ENCODE measurements around the gene CD207. TPM values are rescaled to one million over a fixed set of nuclear protein-coding genes. Genes with fewer than 3 reads are reported as not detected.

CD207 gene
- total and polyA plus RNA-seq, 2 experiments from 2014 or later = not detected

- Histone ChIP-seq H3F3A (replicated peaks; ENCODE audit: low read depth) (no peaks in the 10 kb centered on the region), H3K36me3 (ENCODE audit: insufficient read depth) (no peaks in the 10 kb centered on the region), H3K27me3 (ENCODE audit: insufficient read depth) (no peaks in the 10 kb centered on the region), H3K4me1 (ENCODE audit: insufficient read depth) (no peaks in the 10 kb centered on the region), H3K79me2 (replicated peaks; ENCODE audit: insufficient read depth) (no peaks in the 10 kb centered on the region), H3K4me2 (0 out of 2 replicates have a peak overlapping the region, but pooled peaks have one; percentile 14), H3K4me3 (no peak overlapping the region), H3K27ac (ENCODE audit: low read depth) (no peak overlapping the region), H2AFZ (peak overlapping the region; percentile 52; the same call in 1 of the 2 replicates), H3K9me2 (ENCODE audit: insufficient read depth) (no peaks in the 10 kb centered on the region), H4K20me1 (replicated peaks; ENCODE audit: insufficient read depth) (no peaks in the 10 kb centered on the region)
- peaks cover 18% of the 10 kb centered on the region for H3K27me3 Mint-ChIP-seq (ENCODE audit: insufficient read depth, low read depth, poor library complexity)
- TF ChIP-seq POLR2AphosphoS5 (IDR thresholded peaks at IDR 0.05; ENCODE audit: low read depth) = no peak
- TF ChIP-seq, protein P1, sequence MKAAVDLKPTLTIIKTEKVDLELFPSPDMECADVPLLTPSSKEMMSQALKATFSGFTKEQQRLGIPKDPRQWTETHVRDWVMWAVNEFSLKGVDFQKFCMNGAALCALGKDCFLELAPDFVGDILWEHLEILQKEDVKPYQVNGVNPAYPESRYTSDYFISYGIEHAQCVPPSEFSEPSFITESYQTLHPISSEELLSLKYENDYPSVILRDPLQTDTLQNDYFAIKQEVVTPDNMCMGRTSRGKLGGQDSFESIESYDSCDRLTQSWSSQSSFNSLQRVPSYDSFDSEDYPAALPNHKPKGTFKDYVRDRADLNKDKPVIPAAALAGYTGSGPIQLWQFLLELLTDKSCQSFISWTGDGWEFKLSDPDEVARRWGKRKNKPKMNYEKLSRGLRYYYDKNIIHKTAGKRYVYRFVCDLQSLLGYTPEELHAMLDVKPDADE (IDR thresholded peaks at IDR 0.05) = no peak
- no peak for TF ChIP-seq NANOG (IDR thresholded peaks at IDR 0.05; ENCODE audit: borderline replicate concordance)
- no peak for TF ChIP-seq EZH2 (IDR thresholded peaks at IDR 0.05; ENCODE audit: low read depth, unreplicated experiment)
- TF ChIP-seq CREB1 (CRISPR knock-in tag; IDR thresholded peaks at IDR 0.05; ENCODE audit: low read depth) = no peak
- no peak for TF ChIP-seq EZH2phosphoT487 (IDR thresholded peaks at IDR 0.05; ENCODE audit: unreplicated experiment)
- TF ChIP-seq, protein P2, sequence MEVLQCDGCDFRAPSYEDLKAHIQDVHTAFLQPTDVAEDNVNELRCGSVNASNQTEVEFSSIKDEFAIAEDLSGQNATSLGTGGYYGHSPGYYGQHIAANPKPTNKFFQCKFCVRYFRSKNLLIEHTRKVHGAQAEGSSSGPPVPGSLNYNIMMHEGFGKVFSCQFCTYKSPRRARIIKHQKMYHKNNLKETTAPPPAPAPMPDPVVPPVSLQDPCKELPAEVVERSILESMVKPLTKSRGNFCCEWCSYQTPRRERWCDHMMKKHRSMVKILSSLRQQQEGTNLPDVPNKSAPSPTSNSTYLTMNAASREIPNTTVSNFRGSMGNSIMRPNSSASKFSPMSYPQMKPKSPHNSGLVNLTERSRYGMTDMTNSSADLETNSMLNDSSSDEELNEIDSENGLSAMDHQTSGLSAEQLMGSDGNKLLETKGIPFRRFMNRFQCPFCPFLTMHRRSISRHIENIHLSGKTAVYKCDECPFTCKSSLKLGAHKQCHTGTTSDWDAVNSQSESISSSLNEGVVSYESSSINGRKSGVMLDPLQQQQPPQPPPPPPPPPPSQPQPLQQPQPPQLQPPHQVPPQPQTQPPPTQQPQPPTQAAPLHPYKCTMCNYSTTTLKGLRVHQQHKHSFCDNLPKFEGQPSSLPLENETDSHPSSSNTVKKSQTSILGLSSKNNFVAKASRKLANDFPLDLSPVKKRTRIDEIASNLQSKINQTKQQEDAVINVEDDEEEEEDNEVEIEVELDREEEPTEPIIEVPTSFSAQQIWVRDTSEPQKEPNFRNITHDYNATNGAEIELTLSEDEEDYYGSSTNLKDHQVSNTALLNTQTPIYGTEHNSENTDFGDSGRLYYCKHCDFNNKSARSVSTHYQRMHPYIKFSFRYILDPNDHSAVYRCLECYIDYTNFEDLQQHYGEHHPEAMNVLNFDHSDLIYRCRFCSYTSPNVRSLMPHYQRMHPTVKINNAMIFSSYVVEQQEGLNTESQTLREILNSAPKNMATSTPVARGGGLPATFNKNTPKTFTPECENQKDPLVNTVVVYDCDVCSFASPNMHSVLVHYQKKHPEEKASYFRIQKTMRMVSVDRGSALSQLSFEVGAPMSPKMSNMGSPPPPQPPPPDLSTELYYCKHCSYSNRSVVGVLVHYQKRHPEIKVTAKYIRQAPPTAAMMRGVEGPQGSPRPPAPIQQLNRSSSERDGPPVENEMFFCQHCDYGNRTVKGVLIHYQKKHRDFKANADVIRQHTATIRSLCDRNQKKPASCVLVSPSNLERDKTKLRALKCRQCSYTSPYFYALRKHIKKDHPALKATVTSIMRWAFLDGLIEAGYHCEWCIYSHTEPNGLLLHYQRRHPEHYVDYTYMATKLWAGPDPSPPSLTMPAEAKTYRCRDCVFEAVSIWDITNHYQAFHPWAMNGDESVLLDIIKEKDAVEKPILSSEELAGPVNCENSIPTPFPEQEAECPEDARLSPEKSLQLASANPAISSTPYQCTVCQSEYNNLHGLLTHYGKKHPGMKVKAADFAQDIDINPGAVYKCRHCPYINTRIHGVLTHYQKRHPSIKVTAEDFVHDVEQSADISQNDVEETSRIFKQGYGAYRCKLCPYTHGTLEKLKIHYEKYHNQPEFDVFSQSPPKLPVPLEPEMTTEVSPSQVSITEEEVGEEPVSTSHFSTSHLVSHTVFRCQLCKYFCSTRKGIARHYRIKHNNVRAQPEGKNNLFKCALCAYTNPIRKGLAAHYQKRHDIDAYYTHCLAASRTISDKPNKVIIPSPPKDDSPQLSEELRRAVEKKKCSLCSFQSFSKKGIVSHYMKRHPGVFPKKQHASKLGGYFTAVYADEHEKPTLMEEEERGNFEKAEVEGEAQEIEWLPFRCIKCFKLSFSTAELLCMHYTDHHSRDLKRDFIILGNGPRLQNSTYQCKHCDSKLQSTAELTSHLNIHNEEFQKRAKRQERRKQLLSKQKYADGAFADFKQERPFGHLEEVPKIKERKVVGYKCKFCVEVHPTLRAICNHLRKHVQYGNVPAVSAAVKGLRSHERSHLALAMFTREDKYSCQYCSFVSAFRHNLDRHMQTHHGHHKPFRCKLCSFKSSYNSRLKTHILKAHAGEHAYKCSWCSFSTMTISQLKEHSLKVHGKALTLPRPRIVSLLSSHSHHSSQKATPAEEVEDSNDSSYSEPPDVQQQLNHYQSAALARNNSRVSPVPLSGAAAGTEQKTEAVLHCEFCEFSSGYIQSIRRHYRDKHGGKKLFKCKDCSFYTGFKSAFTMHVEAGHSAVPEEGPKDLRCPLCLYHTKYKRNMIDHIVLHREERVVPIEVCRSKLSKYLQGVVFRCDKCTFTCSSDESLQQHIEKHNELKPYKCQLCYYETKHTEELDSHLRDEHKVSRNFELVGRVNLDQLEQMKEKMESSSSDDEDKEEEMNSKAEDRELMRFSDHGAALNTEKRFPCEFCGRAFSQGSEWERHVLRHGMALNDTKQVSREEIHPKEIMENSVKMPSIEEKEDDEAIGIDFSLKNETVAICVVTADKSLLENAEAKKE (CRISPR knock-in tag; IDR thresholded peaks at IDR 0.05) = no peak
- no peak for TF ChIP-seq REST (IDR thresholded peaks at IDR 0.05; ENCODE audit: unreplicated experiment)
- TF ChIP-seq JUNB (IDR thresholded peaks at IDR 0.05; ENCODE audit: unreplicated experiment) = no peak
- TF ChIP-seq CTCF (conservative IDR thresholded peaks at IDR 0.05; ENCODE audit: low read depth in 2 of 2) = no peak
- no peak for TF ChIP-seq STAT1 (IDR thresholded peaks at IDR 0.05; ENCODE audit: unreplicated experiment)
- TF ChIP-seq ZNF331 (CRISPR knock-in tag; IDR thresholded peaks at IDR 0.05; ENCODE audit: low read depth) = no peak
- no peak for TF ChIP-seq ZNF114 (CRISPR knock-in tag; IDR thresholded peaks at IDR 0.05)
- H3K36me3 Mint-ChIP-seq (ENCODE audit: low read depth) = peaks cover 2% of the 10 kb centered on the region
- peaks cover 2% of the 10 kb centered on the region; the same call in 1 of the 3 replicates for H3K4me1 Mint-ChIP-seq
- H3K27ac Mint-ChIP-seq = no peak overlapping the region
- H3K9me3 Mint-ChIP-seq = peaks cover 10% of the 10 kb centered on the region
- ATAC-seq (peak; percentile 41), DNase-seq (ENCODE audit: low spot score) (peak; percentile 45)
- no peak overlapping the region for H3K4me3 Mint-ChIP-seq
These were observed 6.8 kb upstream of the CD207 start for GRCh38 chr2:70842401-70842800.
